ENCODE results near the gene CDH6.

Gene CDH6

GRCh38 chr5:31255041-31255440 is 61.6 kb downstream of the CDH6 start:
- DNase-seq: no peak

DNA sequence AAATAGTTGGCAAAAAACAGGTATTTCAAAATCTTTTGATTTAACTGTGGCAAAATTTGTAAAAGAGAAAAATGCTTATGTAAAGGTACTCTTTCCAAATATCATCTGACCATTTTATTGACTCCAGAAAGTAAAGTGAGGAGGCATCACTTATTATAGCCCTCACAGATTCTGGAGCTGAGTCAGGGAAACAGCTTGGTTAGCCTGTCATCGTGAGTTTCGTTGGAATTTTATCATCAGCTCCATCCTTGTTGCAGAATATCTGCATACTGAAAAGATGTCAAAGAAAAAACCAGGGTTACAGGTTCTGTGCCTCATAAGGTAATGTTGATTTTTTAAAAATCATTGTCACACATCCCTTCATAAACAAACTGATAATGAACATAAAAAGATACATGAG is 74.8 kb downstream of the CDH6 start:
- DNase-seq: no peak

GRCh38 chr5:31268686-31269085 is 75.2 kb downstream of the CDH6 start:
- no peak for DNase-seq

GRCh38 chr5:31269259-31269658 is 75.8 kb downstream of the CDH6 start:
- no peak for DNase-seq

DNA sequence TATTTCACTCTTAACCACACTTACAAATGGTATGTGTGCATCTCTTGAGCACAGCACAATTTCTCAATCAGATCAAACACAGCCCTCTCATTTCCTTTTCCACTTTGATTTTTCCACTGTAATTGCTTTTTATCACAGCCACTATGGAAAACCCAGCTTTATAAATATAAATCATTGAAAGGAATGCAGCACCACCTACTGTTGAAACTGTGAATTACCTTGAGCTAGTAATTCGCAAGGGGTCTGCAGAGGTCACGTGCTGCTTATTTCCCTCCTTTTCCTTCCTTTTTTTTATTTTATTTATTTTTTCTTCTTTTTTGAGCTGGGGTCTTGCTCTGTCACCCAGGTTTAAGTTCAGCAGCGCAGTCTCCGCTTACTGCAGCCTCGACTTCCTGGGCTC is 76.9 kb downstream of the CDH6 start:
- DNase-seq: no peak

DNA sequence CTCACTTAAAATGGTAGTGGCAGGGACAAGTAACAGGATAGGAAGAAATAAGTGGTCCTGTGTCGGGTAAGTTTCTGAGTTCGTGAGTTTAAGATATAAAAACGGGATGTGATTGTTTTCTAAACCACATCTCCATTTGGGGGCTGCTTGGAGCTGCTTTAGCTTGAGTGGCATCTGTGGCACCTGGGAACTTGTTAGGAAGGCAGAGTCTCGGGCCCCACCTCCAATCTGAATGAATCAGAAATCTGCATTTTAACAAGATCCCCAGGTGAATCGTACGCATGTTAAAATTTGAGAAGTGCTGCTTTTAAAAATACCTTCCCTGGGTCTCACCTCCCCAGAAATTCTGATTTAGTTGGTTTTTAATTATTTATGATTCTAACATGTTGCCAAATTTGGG is 78.1 kb downstream of the CDH6 start:
- no peak for DNase-seq

- no peak for DNase-seq
Measured at GRCh38 chr5:31273161-31273560, 79.7 kb downstream of the CDH6 start.

GRCh38 chr5:31273631-31274378 is 80.3 kb downstream of the CDH6 start:
- no peak for DNase-seq

GRCh38 chr5:31280210-31280609 is 86.7 kb downstream of the CDH6 start:
- no peak for DNase-seq

- DNase-seq: no peak
Measured at GRCh38 chr5:31283326-31283725, 89.8 kb downstream of the CDH6 start.

GRCh38 chr5:31285025-31285424 is 91.5 kb downstream of the CDH6 start:
- no peak for DNase-seq

DNA sequence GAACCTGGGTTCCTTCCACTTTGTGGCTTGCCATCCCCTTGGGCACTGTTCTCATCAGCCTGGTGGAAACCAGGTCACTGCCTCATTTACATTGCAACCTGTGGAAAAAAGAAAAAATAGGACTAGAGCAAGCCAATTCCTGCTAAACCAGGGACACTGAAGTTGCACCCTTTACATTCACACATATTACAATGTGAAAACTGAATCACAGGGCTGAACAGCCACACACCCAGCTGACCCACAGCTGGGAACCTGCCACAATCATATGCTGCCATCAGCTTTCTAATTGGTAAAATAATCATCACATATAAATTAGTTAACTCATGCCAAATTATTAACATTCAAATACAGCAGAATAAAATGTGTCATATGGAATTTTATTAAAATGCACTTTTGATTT is 94.5 kb downstream of the CDH6 start:
- DNase-seq: no peak

DNA sequence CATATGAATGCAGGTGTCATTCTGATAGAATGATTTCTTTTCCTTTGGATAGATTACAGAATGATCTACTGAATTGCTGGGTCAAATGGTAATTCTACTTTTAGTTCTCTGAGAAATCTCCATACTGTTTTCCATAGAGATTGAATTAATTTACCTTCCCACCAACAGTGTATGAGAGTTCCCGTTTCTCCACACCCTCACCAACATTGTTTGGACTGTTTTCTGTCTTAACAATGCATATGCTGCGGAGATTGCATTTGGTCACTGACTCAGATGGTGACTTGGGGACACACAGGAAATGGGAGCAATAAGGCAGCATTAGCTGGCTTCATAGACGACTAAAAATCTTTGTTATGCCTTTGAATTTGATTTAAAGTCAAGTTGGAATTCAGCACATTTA is 95.9 kb downstream of the CDH6 start:
- DNase-seq: no peak

DNA sequence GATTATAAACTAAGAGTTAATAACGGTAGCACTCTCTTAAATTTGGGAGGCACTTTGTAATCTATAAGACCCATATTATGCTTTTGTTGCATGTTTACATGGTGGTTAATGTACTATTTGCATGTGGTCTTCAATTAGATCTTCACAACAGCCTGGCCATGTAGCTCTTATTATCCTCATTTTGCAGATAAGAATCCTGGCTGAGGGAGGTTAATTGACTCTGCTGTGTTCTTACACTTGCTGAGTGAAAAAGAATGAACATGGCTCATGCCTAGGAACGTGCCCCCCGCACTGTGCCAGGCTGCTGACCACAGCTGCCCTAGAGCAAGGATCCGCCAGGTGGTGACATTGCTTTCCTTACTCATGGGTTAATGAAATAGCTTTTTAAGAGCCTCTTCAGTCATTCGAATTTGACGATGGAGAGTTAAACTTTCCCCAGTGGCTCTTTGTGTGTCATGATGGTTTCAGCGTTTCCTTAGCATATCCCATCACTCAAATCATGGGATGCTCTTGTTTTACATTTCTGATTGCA is 97.9 kb downstream of the CDH6 start:
- no peak for DNase-seq

DNA sequence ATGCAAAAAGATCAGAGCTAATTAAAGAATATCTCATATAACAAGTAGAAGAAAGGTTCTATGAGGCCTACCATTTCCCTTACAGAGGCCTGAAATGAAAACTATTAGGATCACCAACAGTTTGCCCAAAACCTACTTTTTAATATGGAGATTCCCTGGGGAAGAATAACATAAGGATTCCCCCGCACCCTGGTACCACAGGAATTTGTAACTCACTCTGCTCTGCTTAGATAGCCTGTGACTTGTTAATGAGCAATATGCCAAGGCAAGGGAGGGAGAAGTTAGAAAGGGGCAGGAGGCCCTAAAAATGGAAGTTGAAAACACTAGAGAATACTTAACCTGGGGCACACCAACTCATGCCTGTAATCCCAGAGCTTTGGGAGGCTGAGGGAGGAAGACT is 107.0 kb downstream of the CDH6 start:
- DNase-seq: no peak

DNA sequence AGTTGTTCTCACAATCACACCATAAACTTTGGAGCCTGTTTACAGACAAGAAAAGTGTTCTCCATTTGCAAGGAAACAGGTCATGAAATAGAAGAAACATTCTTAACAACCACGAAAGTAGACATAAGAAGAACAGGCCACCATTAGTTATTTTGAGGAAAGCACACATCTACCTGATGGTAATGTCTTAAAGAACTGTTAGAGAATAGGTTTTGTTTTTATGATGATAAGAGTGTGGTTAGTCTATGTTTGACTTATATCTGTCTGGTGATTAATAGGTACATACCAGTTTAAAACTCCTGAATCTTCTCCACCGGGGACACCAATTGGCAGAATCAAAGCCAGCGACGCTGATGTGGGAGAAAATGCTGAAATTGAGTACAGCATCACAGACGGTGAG is 108.3 kb downstream of the CDH6 start:
- DNase-seq: no peak

GRCh38 chr5:31303688-31304087 is 110.2 kb downstream of the CDH6 start:
- DNase-seq: no peak

DNA sequence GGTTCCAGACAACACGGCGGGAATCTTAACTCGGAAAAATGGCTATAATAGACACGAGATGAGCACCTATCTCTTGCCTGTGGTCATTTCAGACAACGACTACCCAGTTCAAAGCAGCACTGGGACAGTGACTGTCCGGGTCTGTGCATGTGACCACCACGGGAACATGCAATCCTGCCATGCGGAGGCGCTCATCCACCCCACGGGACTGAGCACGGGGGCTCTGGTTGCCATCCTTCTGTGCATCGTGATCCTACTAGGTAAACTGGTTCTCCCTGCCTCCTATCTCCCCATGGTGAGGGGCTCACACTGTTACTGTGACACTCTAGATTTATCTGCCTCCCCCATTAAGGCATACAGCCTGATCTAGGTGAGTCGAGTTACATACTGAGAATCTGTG is 124.2 kb downstream of the CDH6 start:
- DNase-seq: no peak

- no peak for DNase-seq
Measured at GRCh38 chr5:31319335-31319734, 125.8 kb downstream of the CDH6 start.

DNA sequence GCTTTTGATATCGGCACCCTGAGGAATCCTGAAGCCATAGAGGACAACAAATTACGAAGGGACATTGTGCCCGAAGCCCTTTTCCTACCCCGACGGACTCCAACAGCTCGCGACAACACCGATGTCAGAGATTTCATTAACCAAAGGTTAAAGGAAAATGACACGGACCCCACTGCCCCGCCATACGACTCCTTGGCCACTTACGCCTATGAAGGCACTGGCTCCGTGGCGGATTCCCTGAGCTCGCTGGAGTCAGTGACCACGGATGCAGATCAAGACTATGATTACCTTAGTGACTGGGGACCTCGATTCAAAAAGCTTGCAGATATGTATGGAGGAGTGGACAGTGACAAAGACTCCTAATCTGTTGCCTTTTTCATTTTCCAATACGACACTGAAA is 129.5 kb downstream of the CDH6 start:
- no peak for DNase-seq

GRCh38 chr5:31324842-31325241 is 131.4 kb downstream of the CDH6 start:
- DNase-seq: no peak

GRCh38 chr5:31328040-31328733 is 134.7 kb downstream of the CDH6 start:
- DNase-seq: no peak

DNA sequence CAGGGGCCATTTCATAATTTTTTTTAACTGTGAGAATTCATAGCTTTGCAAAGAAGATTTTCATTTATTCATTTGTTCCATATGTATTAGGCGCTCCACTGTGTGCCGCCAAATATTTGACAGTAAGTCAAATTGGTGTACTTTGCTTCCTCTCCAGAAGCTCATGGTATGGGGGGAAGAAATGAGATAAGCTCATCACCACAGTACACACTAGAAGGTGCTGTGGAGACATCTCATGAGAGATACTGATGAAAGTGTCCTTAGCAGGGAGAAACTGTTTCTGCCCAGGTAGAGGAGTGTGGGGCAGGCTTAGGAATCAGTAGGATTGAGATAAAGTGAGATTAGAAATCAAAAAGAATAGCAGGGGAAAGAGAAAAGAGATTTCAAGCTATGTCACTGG is 136.2 kb downstream of the CDH6 start:
- no peak for DNase-seq

DNA sequence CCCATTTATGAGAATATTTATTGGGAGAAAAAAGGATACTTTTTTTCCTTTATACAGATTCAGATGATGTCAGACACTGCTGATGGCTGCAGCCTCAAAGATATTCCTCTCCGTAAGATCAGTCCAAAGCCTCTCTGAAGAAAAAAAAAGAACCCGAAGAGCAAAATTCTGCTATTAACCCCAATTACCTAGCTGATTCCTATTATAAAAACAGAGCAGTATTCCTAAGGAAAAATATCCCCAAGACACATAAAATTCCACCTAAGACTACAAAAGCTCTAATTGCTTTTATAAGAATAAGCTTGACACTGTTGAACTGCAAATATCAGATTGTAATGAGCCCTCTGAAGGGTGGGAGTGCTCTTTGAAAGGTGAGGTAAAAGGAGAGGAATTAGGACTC is 138.7 kb downstream of the CDH6 start:
- no peak for DNase-seq

DNA sequence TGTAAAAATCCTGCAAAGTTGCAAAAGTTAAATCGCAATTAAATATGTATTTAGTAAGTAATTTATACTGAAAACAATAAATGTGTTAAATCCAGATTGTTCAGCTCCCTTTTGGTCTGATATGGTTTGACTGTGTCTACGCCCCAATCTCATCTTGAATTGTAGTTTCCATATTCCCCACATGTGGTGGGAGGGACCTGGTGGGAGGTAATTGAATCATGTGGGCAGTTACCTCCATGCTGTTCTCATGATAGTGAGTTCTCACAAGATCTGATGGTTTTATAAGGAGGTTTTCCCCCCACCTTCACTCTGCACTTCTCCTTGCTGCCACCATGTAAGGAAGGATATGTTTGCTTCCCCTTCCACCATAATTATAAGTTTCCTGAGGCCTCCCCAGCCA is 140.0 kb downstream of the CDH6 start:
- DNase-seq: no peak

All from CD4-positive, alpha-beta T cell treated with Interleukin-17A for 1 hour (primary cell).